ENCODE data around the gene SLC8A2. TPM values are rescaled to one million over a fixed set of nuclear protein-coding genes. Genes with fewer than 3 reads are reported as not detected.
"Not testable (repeated sequence)": the region's sequence is repeated elsewhere in the genome, so short reads cannot be mapped to it uniquely, and the experiment has no call there.

Gene SLC8A2
- total RNA-seq, 1 donor from 2014 or later: 0.26 TPM

- FAIRE-seq (no peak), DNase-seq (ENCODE audit: low read depth) (peak; percentile 48)
- H3K36me3 ChIP-seq (ENCODE audit: control insufficient read depth, insufficient read depth, low read length): no peaks in the 10 kb centered on the region
- no peak overlapping the region for H3K4me3 ChIP-seq (ENCODE audit: low read depth, low read length)
- H3K27me3 ChIP-seq (ENCODE audit: control insufficient read depth, insufficient read depth, low read length): no peaks in the 10 kb centered on the region
- TF ChIP-seq, protein P1, sequence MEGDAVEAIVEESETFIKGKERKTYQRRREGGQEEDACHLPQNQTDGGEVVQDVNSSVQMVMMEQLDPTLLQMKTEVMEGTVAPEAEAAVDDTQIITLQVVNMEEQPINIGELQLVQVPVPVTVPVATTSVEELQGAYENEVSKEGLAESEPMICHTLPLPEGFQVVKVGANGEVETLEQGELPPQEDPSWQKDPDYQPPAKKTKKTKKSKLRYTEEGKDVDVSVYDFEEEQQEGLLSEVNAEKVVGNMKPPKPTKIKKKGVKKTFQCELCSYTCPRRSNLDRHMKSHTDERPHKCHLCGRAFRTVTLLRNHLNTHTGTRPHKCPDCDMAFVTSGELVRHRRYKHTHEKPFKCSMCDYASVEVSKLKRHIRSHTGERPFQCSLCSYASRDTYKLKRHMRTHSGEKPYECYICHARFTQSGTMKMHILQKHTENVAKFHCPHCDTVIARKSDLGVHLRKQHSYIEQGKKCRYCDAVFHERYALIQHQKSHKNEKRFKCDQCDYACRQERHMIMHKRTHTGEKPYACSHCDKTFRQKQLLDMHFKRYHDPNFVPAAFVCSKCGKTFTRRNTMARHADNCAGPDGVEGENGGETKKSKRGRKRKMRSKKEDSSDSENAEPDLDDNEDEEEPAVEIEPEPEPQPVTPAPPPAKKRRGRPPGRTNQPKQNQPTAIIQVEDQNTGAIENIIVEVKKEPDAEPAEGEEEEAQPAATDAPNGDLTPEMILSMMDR (IDR thresholded peaks at IDR 0.05; ENCODE audit: insufficient read depth, low read length, severe bottlenecking): peak; percentile 92
Measured at GRCh38 chr19:47391510-47392223, 80.0 kb downstream of the SLC8A2 start.

DNA sequence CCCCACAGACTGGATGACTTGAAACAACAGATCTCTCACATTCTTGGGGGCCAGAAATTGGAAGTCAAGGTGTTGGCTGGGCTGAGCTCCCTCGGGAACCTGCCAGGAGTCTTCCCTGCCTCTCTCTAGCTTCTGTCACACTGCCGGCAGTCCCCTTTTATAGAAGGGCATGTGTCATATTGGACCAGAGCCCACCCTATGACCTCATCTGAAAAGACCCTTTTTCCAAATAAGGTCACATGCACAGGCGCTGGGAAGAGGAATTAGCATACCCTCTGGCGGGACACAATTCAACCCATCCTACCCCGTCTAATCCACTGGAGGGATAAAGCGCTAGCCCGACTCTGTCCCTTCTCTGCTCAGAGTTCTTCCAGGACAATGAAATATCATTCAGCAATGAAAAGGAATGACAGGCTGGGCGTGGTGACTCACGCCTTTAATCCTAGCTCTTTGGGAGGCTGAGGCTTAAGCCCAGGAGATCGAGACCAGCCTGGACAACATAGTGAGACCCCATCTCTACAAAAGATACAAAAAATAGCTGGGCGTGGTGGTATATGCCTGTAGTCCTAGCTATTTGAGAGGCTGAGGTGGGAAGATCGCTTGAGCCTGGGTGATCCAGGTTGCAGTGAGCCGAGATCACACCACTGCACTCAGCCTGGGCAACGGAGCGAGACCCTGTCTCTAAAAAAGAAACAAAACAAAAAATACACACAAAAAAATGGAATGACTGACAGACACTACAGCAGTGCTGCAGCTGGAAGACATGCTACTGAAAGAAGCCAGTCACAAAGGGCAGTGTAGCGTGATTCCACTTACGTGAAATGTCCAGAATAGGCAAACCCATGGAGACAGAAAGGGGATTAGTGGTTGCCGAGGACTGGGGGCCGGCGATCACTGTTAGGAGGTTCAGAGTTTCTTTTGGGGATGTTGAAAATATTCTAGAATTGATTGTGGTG is 80.9 kb downstream of the SLC8A2 start:
- TF ChIP-seq, protein P1 (IDR thresholded peaks at IDR 0.05; ENCODE audit: insufficient read depth, low read length, severe bottlenecking): no peak
- FAIRE-seq: no peak
- H3K36me3 ChIP-seq (ENCODE audit: control insufficient read depth, insufficient read depth, low read length): no peaks in the 10 kb centered on the region

DNA sequence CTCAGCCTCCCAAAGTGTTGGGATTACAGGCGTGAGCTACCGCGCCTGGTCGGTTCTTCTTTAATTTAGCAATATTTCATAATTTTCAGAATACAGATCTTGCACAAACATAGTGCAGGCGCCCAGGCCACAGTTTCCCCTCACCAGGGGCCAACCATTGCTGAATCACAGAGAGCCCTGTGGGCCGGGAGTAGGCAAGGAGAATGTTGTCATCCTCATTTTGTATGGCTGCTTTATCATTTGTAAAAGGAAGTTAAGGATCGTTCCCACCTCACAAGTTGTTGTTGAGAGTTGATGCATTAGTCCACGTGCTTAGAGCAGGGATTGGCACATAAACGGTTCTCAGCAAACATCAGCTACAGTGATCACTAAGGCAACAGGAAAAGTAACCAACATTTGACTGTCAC is 82.5 kb downstream of the SLC8A2 start:
- no peak for FAIRE-seq

More for the DNA sequence above, 80.9 kb downstream of the SLC8A2 start:
- Histone ChIP-seq H3K4me3 (ENCODE audit: low read depth, low read length) (no peak overlapping the region), H3K27me3 (ENCODE audit: control insufficient read depth, insufficient read depth, low read length) (no peaks in the 10 kb centered on the region)
- no peak for DNase-seq (ENCODE audit: low read depth)

GRCh38 chr19:47388721-47389120 is 83.0 kb downstream of the SLC8A2 start:
- DNase-seq (ENCODE audit: low read depth); H3K4me3 ChIP-seq (ENCODE audit: low read depth, low read length); H3K27me3 ChIP-seq (ENCODE audit: control insufficient read depth, insufficient read depth, low read length); H3K36me3 ChIP-seq (ENCODE audit: control insufficient read depth, insufficient read depth, low read length); FAIRE-seq: not testable (repeated sequence)

More for the DNA sequence above, 82.5 kb downstream of the SLC8A2 start:
- H3K27me3 ChIP-seq (ENCODE audit: control insufficient read depth, insufficient read depth, low read length): no peaks in the 10 kb centered on the region
- H3K4me3 ChIP-seq (ENCODE audit: low read depth, low read length): no peak overlapping the region
- no peaks in the 10 kb centered on the region for H3K36me3 ChIP-seq (ENCODE audit: control insufficient read depth, insufficient read depth, low read length)
- DNase-seq (ENCODE audit: low read depth): no peak
- TF ChIP-seq, protein P1 (IDR thresholded peaks at IDR 0.05; ENCODE audit: insufficient read depth, low read length, severe bottlenecking): no peak

- not testable (repeated sequence) for H3K4me3 ChIP-seq (ENCODE audit: low read depth, low read length); DNase-seq (ENCODE audit: low read depth); H3K36me3 ChIP-seq (ENCODE audit: control insufficient read depth, insufficient read depth, low read length); H3K27me3 ChIP-seq (ENCODE audit: control insufficient read depth, insufficient read depth, low read length); FAIRE-seq
Measured at GRCh38 chr19:47387623-47388022, 84.1 kb downstream of the SLC8A2 start.

GRCh38 chr19:47386582-47386981 is 85.1 kb downstream of the SLC8A2 start:
- not testable (repeated sequence) for FAIRE-seq; H3K4me3 ChIP-seq (ENCODE audit: low read depth, low read length); DNase-seq (ENCODE audit: low read depth); H3K36me3 ChIP-seq (ENCODE audit: control insufficient read depth, insufficient read depth, low read length); H3K27me3 ChIP-seq (ENCODE audit: control insufficient read depth, insufficient read depth, low read length)

- not testable (repeated sequence) for DNase-seq (ENCODE audit: low read depth); FAIRE-seq; H3K4me3 ChIP-seq (ENCODE audit: low read depth, low read length); H3K27me3 ChIP-seq (ENCODE audit: control insufficient read depth, insufficient read depth, low read length)
- peaks cover 18% of the 10 kb centered on the region for H3K36me3 ChIP-seq (ENCODE audit: control insufficient read depth, insufficient read depth, low read length)
Measured at GRCh38 chr19:47384533-47384932, 87.2 kb downstream of the SLC8A2 start.

- peaks cover 18% of the 10 kb centered on the region for H3K36me3 ChIP-seq (ENCODE audit: control insufficient read depth, insufficient read depth, low read length)
- not testable (repeated sequence) for DNase-seq (ENCODE audit: low read depth); H3K4me3 ChIP-seq (ENCODE audit: low read depth, low read length); FAIRE-seq; H3K27me3 ChIP-seq (ENCODE audit: control insufficient read depth, insufficient read depth, low read length)
Measured at GRCh38 chr19:47383890-47384289, 87.8 kb downstream of the SLC8A2 start.
